ENCODE results near the gene FBXW12. TPM values are rescaled to one million over a fixed set of nuclear protein-coding genes. Genes with fewer than 3 reads are reported as not detected.

The FBXW12 gene
- total RNA-seq, 1 experiment from 2014 or later: 0.74 TPM

- no peak overlapping the region for H3T11ph ChIP-seq (ENCODE audit: low read length)
- no peak overlapping the region for H4K5ac ChIP-seq (ENCODE audit: insufficient read length, low read depth, low read length)
- no peak overlapping the region for H3K14ac ChIP-seq (ENCODE audit: insufficient read depth, low read length)
- Mint-ChIP-seq H3K27ac (peak overlapping the region in 2 of 3 experiments; percentile 35 to 68; a peak in 2 of 7 replicates), H3K4me1 (peaks cover 10% of the 10 kb centered on the region in 2 experiments), H3K4me3 (no peak overlapping the region), H3K9me3 (no peaks in the 10 kb centered on the region), H3K27me3 (ENCODE audit: low read depth) (peaks cover 8% of the 10 kb centered on the region), H3K36me3 (ENCODE audit: insufficient read depth in 1 of 3, low read depth in 3 of 3) (peaks cover 7 to 30% (median 16%) of the 10 kb centered on the region in 3 experiments)
- H2BK5ac ChIP-seq (ENCODE audit: insufficient read length, low read length): no peak overlapping the region
- H3K4me1 ChIP-seq (ENCODE audit: insufficient read depth, low read length): 0 out of 2 replicates have a peak, but pooled peaks cover 2% of the 10 kb centered on the region
- no peak overlapping the region for H3K23ac ChIP-seq (ENCODE audit: insufficient read length, low read depth, low read length)
- no peaks in the 10 kb centered on the region for H3K79me2 ChIP-seq (ENCODE audit: insufficient read depth, low read length)
- H3K56ac ChIP-seq (ENCODE audit: insufficient read length, low read depth, low read length): no peak overlapping the region
- no peak overlapping the region for H3K9ac ChIP-seq (ENCODE audit: extremely low read depth, insufficient read length, low read length)
- no peak overlapping the region for H2AK5ac ChIP-seq (ENCODE audit: insufficient read length, low read length)
- no peak overlapping the region for H4K8ac ChIP-seq (replicated peaks; ENCODE audit: insufficient read length, low read depth, low read length)
- no peaks in the 10 kb centered on the region for H3K9me3 ChIP-seq (ENCODE audit: control insufficient read depth, low read depth, low read length)
- no peak overlapping the region for H3K18ac ChIP-seq (ENCODE audit: insufficient read length, low read depth, low read length)
- H3K27ac ChIP-seq (ENCODE audit: insufficient read length, low read depth, low read length): no peak overlapping the region
- no peaks in the 10 kb centered on the region for H4K20me1 ChIP-seq (ENCODE audit: control insufficient read depth, insufficient read depth, insufficient read length)
- no peaks in the 10 kb centered on the region for H3K27me3 ChIP-seq (ENCODE audit: insufficient read depth, low read length)
- H2BK20ac ChIP-seq (ENCODE audit: low read depth, low read length, poor library complexity, severe bottlenecking): no peak overlapping the region
- H3K4ac ChIP-seq (ENCODE audit: low read depth, low read length): no peak overlapping the region
- no CpG with 5 or more reads among the region's 11 CpGs for WGBS (ENCODE audit: extremely low coverage, insufficient read length, low lambda C conversion rate)
- H2BK12ac ChIP-seq (ENCODE audit: insufficient read length, low read depth, low read length): no peak overlapping the region
- H2BK120ac ChIP-seq (ENCODE audit: low read depth, low read length, poor library complexity, severe bottlenecking): no peak overlapping the region
- H3K79me1 ChIP-seq (ENCODE audit: insufficient read depth, low read depth, low read length, poor library complexity, severe bottlenecking): no peaks in the 10 kb centered on the region
- H4K91ac ChIP-seq (ENCODE audit: insufficient read length, low read depth, low read length): no peak overlapping the region
- no peak overlapping the region for H2BK15ac ChIP-seq (ENCODE audit: low read depth, low read length)
- peak; percentile 30 for DNase-seq
- H2AFZ ChIP-seq (ENCODE audit: low read length): no peak overlapping the region
- no peak for TF ChIP-seq CTCF (conservative IDR thresholded peaks at IDR 0.05)
- no peaks in the 10 kb centered on the region for H3K23me2 ChIP-seq (ENCODE audit: insufficient read length, low read depth, low read length, poor library complexity, severe bottlenecking)
- no peak overlapping the region for H3K4me2 ChIP-seq (ENCODE audit: insufficient read depth, insufficient read length, low read length)
These were observed 26.8 kb downstream of the FBXW12 start for GRCh38 chr3:48398701-48399386.
